ENCODE results near the gene SPECC1. TPM values are rescaled to one million over a fixed set of nuclear protein-coding genes. Genes with fewer than 3 reads are reported as not detected.

SPECC1 gene
- total and polyA plus RNA-seq, 2 of the 13 experiments (the other 11 are each of a cell fraction or from before 2014, with no cell fraction given), result 2.3 to 6.9 TPM

- 0 out of 2 replicates have a peak, but pooled peaks have one; percentile 32 for TF ChIP-seq ZGPAT (CRISPR knock-in tag; IDR thresholded peaks at IDR 0.05)
- TF ChIP-seq, protein P1, sequence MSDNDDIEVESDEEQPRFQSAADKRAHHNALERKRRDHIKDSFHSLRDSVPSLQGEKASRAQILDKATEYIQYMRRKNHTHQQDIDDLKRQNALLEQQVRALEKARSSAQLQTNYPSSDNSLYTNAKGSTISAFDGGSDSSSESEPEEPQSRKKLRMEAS (IDR thresholded peaks at IDR 0.05), result no peak
- TF ChIP-seq HIVEP1 (CRISPR knock-in tag; IDR thresholded peaks at IDR 0.05), result no peak
- TF ChIP-seq ZNF142 (CRISPR knock-in tag; IDR thresholded peaks at IDR 0.05), result 0 out of 2 replicates have a peak, but pooled peaks have one; percentile 37
- peak; percentile 54; the same call in 1 of the 2 replicates for TF ChIP-seq ZNF225 (CRISPR knock-in tag; IDR thresholded peaks at IDR 0.05)
- no peak for TF ChIP-seq PRPF4 (IDR thresholded peaks at IDR 0.05; ENCODE audit: low read depth, low read length, poor library complexity, severe bottlenecking)
- no peak for TF ChIP-seq MTF1 (CRISPR knock-in tag; IDR thresholded peaks at IDR 0.05)
- TF ChIP-seq ZNF33B (CRISPR knock-in tag; IDR thresholded peaks at IDR 0.05), result no peak
- peak; percentile 88 for TF ChIP-seq CEBPB (IDR thresholded peaks at IDR 0.05; ENCODE audit: borderline replicate concordance, low read depth, low read length)
- TF ChIP-seq SMC3 (IDR thresholded peaks at IDR 0.05; ENCODE audit: low read length), result peak; percentile 59; the same call in 1 of the 2 replicates
- TF ChIP-seq FLYWCH1 (CRISPR knock-in tag; IDR thresholded peaks at IDR 0.05), result no peak
- no peak for TF ChIP-seq MLLT10 (CRISPR knock-in tag; IDR thresholded peaks at IDR 0.05)
- no peak for TF ChIP-seq ZFP36L2 (CRISPR knock-in tag; IDR thresholded peaks at IDR 0.05)
- TF ChIP-seq ZNF274 (CRISPR knock-in tag; IDR thresholded peaks at IDR 0.05), result no peak
- peak; percentile 37; the same call in 1 of the 2 replicates for TF ChIP-seq ZNF143 (CRISPR knock-in tag; IDR thresholded peaks at IDR 0.05)
- 0 out of 2 replicates have a peak, but pooled peaks have one; percentile 16 for TF ChIP-seq KAT8 (CRISPR knock-in tag; IDR thresholded peaks at IDR 0.05)
- 0 out of 2 replicates have a peak, but pooled peaks have one; percentile 18 for TF ChIP-seq PITX1 (CRISPR knock-in tag; IDR thresholded peaks at IDR 0.05)
- peak; percentile 60 to 62; a peak in 3 of 4 replicates for TF ChIP-seq HMGXB4 (CRISPR knock-in tag; IDR thresholded peaks at IDR 0.05; ENCODE audit: borderline replicate concordance in 1 of 2, low read depth in 1 of 2)
- TF ChIP-seq THAP11 (CRISPR knock-in tag; IDR thresholded peaks at IDR 0.05), result peak; percentile 81
- no peak for TF ChIP-seq ATF7-NPFF (CRISPR knock-in tag; IDR thresholded peaks at IDR 0.05; ENCODE audit: low read depth)
- TF ChIP-seq HDAC1 (CRISPR knock-in tag; IDR thresholded peaks at IDR 0.05), result no peak
Measured at GRCh38 chr17:19992803-19993713, 16.1 kb upstream of the SPECC1 start (continued).
